GM18507 (cell line): ENCODE data around the gene ARHGEF12.

Experiments
- DNase-seq: peaks from one replicate; pipeline ENCODE4 v3.0.0; 2011; ENCODE audit warnings: low read depth; ENCODE audit not compliant: insufficient read length; ENCODE audit errors: extremely low spot score
- FAIRE-seq: peaks from 2 replicates; lab custom pipeline; 2011; peaks lifted over from hg19 to GRCh38; lab: Jason Lieb, UNC

Gene ARHGEF12

DNA sequence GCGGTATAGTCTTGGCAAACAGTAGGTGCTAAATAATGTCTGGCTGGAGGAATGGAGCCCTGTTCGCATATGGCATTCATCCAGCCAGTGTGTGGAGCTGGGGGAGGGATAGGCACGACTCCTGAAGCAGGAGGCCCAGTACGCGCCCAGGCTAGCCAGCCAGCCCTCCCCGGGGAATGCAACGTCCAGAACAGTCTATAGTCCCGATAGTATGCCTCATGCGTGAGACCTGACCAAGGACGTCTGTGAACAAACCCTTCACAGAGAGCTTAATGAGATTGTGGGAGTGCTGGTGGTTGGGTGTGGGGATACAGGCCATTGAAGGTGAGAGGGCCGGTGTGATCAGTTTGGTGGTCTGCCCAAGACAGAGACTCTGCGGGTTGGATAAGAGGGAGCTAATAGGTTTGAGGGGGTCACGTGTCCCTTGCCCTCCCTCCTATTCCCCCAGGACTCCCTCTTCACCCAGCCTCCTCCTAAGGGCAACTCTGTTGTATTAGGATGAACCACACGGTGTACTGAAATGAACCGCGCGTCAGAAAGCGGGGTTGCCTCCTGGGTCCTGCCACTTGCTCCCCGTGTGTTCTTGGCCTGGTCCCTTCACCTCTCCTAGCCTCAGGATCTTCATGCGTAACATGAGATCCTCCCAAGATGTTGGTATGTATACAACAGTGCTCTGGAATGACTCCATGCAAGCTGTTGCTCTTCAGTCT is 174.3 kb downstream of the ARHGEF12 start:
- FAIRE-seq (no peak), DNase-seq (no peak)

DNA sequence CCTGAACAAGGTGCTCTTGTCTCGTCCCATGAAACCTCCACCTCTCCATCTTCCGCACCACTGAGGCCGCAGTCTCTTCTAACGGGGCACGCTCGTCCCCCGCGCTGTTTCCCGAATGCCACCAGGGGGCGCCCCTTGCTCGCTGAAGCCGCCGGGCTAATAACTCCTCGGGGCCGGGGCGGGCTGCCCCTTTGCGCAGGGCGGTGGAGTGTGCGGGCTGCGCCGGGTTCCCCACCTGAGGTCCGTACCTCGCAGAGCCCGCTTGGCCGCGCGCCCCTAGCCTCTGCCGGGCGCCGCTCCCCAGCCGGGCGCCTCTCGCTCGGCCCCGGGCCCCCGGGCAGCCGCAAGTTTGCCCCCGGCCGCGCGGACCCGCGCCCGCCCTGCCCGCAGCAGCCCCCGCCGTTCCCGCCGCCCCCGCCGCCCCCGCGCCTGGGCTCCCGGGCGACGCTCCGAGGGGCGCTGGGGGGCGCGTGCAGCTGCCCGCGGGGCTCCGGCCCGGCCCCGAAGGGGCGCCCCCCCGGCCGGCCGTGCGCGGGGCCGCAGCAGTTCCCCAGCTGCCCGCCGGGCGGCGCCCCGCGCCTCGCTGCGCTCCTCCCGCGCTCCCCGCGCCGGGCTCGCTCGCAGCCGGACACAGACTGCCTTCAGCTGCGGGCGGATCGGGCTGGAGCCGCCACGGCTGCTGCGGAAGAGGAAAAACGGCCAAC is 175.1 kb downstream of the ARHGEF12 start, which contains the start of gene GRIK4:
TSS of gene GRIK4 (plus strand) at position 633 of the 704 bp plus-strand sequence. CDS start 148,571 bp downstream, outside the sequence.
- DNase-seq (peak; percentile 92), FAIRE-seq (peak; percentile 69)

DNA sequence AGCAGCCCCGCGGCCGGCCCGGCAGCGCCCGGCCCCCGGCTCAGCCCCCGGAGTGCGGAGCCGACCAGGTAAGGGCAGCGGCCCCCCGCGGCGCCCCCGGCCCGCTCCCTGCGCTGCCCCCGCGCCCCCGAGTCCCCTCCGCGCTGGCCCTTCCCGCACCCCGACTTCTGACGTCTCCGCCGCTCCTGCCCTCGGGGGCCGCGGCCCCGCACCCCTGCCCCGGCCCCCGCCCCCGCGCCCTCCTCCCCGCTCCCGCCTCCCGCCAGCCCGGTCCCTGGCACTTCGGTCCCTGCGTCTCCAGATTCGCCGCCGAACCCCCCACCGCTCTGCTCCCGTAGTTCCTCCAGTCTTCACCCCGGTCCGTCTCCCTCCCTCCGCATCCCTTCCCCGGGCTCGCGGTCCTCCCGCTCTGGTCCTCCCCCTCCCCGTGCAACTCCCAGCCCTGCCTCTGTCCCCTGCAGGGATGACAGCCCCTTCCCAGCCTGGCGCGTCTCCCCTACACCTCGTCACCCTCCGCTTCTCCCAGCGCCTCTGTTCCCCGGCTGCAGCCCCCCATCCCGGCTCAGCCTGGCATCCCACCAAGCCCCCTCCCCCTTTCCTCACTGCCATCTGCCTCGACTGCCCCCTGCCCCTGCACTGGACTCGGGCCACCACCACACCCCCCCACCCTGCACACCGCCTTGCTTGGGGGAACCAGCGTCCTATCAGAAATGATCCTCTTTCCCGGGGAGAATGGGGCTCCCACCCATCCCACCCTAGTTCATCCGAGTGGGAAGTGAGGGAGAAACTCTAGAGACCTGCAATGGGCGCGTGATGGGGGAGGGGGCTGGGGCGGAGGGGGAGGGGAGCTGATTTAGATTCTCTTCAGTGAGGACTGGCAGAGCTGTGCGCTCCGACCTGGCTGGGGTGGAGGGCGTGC is 175.9 kb downstream of the ARHGEF12 start:
- FAIRE-seq (no peak), DNase-seq (no peak)

DNA sequence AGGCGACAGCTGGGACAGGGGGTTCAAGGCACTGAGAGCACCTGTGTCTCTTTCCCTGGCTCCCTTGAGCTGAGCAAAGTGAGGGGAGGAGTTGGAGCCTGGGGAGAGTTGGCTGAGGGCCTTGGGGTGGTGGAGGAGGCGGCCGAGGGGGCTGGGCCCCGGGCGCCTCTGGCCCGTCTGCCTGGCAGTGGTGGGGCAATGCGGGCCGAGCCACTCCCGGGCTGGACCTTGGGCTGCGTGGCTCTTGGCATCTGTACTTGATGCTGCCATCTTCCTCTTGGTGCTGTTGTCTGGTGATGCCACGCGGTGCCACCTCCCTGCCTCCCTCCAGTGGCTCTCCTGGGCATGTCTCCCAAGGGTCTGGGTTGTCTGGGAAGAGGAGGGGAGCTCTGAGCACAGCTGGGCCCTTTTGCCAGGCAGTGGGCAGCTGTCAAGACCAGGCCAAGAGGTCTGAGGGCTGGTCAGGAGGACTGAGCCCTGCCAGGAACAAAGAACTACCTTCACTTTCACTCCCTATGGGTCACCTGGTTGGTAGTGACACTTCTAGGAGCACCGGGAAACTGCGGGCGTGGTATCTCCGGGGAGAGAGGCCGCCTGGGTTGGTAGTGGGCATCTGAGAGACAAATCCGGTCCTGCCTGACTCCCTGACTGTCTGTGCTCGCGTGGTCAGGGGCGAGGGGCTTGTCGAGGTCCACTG is 176.7 kb downstream of the ARHGEF12 start:
- DNase-seq (no peak), FAIRE-seq (no peak)

DNA sequence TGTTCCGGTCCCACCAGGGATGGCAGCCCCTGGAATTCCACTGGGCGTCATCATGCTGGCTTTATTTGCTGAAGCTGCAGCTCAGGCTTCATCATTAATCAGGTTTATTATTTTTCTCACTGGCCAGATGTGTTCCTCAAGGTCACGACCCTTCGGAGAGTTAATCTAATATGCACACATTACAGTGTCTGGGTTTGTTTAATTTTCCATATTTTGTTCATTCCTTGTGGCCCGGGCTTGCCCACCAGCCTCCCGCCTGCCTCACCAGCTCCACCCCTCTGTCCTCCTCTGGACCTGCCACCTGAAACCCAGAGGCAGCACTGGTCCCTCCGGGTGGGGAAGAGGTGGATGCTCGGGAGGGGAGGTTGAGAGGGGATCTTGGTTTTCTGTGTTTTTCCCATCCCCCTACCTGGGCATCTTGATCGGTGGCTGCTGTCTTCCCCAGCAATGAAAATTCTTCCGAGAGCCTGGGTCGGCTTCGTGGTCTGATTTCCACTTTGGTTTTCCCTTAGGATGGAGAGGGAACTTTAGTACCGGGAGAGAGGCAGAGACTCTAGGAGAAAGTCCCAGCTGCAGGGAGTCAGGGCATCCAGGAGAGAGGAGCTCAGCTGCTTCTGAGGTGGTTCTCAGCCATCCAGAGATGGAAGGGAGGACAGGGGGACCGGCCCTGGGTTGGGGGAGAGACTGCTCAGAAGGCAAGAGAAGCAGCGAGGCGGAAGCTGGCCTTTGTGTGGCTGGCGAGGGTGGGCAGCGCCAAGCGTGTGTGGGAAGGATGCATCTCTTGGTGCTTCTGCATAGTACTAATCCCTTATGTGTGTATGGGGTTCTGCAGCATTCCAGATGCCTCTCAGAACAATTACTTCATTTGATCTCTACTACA is 177.5 kb downstream of the ARHGEF12 start:
- no peak for FAIRE-seq
- no peak for DNase-seq

DNA sequence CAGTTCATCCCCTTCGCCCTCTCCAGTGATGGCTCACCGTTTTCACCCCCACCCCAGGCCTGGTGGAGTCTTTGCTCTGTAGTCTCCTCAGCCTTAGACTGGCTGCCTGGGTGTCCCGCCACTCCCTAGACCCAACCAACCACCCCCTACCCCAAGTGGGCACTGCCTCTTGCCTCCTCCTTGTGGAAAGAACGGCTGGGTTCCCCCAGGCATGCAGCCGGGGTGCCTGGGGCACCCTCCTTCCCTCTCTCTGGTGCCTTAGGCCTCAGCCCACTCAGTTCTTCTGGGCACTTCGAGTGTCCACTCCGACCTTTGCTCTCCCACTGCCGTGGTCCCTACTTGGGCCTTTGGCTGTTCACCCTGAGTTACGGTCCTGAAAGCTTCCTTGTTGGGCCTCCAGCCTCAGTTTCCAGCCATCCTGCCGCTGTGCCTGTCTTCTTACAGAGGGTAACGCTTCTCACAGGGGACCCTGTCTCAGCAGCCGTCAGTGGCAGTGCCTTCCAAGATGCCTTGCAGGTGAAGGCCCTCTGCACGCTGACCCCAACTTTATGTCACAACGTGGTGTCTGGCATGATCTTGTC is 178.4 kb downstream of the ARHGEF12 start:
- FAIRE-seq (no peak), DNase-seq (no peak)

DNA sequence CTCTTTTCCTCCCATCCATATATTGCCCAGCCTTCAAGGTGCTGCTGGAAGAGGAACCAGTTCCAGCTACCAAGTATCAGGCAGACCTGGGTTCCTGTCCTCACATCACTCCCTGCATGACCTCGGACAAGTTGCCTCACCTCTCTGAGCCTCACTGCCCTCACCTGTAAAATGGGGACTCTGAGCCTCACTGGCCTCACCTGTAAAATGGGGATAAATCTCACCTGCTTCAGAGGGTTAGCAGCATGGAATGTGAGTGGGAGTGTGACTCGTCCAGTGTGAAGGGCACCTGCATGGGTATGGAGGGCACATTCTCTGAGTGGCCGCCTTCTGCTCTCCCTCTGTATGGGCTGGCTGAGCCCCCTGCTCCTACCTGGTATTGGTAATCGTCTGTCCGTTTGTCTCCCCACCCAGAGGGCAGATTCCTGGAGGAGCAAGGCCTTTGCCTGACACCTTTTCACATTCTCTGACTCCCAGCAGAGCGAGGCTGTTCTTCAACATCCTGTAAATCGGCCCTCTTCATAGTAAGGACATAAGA is 179.0 kb downstream of the ARHGEF12 start:
- FAIRE-seq (no peak), DNase-seq (no peak)

DNA sequence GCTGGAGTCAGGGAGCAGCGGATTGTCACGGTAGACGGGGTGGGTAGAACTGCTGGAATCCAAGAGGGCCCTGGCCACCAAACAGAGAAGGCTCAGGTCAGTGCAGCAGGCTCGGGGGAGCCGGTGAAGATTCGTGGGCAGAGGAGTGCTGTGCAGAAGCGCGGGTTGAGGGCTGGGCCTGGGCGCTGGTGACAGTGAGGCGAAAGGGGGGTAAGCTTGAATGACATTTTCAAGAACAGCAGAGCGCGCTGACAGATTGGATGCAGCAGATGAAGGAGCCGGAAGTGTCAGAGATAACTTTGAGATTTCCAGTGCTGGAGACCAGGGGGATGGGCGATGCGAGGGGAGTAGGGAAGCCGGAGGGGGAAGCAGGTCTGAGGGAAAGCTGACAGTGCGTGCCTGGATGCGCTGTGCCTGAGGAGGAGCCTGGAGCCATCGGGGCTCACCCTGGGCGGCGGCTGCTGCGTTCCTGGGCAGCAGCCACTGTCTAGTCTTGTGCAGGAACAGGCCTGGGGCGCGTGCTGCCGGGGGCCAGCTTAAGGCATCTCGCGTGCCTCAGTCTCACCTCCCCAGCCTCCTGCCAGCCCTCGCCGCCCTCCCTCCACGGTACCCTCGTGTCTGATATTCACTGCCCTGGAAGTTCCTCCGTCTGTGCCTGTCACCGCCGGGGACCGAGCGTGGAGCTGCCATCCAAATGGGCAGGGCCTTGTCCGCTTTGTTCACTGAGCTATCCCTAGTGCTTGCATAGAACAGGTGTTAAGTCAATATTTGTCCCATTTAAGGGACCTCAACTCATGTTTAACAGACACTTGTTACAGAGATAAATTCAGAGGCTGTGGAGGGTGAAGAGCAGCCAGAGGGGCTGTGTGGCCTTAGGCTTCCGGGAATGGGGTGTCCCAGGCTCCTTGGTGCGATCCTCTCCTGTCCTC is 180.5 kb downstream of the ARHGEF12 start:
- FAIRE-seq = no peak
- no peak for DNase-seq

DNA sequence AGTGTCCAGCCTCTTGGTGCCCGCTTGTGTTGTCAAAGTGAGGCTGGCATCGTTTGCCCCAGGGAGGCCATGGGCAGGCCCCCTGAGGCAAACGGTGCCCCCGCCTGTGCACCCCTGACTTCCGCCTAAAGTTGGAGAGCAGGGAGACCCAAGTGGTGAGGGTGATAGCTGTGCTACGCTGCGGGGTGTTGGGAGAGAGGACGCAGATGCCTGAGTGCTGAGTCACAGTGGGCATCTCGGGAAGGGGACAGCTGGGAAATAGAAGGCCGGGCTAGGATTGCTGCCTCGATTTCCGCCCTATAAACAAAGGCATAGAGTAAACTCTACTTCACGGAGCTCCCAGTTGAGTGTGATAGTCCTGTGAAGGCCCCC is 181.2 kb downstream of the ARHGEF12 start:
- DNase-seq = no peak
- FAIRE-seq = no peak

DNA sequence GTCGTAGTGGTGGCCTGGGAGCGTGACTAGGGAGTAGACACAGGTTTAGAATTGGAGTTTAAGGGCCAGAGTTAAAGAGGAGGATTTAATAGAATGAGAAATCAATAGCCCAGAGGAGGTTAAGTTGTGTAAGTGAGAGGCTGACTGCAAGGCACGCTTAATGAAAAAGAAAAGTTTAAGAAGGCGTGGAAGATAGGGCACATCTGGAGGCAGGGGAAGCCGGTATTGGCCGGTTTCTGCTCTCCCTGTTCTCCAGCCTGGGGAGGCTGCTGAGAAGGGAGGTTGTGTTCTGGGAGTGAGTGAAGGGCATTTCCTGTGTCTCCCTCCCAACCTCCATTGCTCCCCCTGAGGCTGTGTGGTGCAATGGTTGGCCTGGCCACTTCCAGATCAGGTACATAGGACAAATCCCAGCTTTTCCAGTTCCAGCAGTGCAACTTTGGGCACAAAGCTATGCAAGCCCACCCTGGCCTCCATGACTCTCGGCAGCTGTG is 181.6 kb downstream of the ARHGEF12 start:
- DNase-seq = no peak
- no peak for FAIRE-seq

DNA sequence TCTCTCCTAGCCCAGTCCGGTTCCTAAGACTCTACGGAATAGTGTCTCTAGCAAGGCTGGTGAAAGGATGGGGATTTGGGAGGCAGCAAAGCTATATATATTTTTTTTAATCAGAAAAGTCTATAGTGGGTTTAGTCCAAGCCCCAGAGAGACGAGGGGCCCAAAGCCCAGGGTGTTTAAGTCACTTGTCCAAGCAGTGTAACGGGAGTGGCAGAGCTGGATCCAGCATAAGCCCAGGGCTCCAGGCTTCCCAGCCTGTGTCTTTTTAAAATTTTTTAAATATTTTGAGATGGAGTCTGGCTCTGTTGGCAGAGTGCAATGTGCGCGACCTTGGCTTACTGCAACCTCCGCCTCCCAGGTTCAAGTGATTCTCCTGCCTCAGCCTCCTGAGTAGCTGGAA is 182.1 kb downstream of the ARHGEF12 start:
- no peak for FAIRE-seq

DNA sequence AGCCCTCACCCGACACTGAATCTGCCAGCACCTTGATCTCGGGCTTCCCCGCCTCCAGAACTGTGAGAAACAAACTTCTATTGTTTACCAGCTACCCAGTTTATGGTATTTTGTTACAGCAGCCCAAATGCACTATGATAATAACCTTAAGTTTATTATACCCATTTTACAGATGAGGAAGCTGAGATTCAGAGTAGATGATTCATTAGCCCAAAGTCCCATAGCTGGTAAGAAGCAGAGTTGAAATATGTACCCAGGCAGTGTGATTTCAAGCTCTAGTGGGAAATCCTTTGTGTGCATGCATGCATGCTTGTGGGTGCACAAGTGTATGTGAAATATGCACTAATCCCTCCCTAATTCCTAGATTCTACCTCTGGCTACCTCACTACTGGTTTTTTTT is 183.3 kb downstream of the ARHGEF12 start:
- FAIRE-seq (no peak), DNase-seq (no peak)

More for the DNA sequence above, 182.1 kb downstream of the ARHGEF12 start:
- no peak for DNase-seq

DNA sequence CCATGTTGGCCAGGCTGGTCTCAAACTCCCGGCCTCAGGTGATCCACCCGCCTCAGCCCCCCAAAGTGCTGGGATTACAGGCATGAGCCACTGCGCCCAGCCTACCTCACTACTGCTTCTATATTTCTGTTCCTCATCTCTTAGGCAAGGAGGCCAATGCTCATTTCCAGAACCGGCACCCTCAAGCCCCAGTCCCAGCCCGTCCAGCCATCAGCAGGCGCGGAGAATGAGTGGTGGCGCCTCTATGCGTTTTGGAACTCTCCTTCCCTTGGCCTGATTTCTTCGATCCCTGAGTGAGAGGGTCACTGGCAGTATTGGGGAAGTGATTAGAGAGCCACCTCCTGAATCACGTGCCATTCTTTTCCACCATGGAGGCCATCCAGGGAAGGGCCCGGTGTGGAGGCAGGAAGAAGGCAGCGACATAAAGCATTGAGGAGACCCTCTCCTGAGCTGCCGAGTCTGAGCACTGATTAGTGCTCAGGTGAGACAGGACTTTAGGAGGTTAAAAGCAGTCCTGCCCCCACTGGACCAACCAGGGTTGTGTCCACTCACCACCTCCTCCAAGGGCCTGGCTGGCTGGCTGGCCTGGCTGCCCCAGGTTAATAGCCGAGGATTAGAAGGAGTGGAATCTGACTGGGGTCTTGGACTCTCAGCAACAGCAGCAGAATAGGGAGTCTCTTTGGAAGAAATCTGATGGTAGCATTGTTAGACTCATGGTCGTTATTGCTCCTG is 184.0 kb downstream of the ARHGEF12 start:
- no peak for DNase-seq
- FAIRE-seq = no peak

DNA sequence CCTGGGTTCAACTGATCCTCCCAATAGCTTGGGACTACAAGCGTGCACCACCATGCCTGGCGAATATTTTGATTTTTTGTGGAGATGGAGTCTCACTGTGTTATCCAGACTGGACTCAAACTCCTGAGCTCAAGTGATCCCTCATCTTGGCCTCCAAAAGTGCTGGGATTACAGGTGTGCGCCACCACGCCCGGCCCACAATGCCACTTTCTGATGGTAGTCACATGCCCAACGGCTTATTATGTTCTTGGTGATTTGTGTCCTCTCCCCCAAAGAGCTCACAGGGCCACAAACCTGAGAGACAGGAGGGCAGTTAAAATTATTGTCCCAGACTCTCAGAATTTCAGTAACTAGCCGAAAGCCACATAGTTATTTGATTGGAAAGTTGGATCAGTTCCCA is 185.0 kb downstream of the ARHGEF12 start:
- FAIRE-seq (no peak), DNase-seq (no peak)

DNA sequence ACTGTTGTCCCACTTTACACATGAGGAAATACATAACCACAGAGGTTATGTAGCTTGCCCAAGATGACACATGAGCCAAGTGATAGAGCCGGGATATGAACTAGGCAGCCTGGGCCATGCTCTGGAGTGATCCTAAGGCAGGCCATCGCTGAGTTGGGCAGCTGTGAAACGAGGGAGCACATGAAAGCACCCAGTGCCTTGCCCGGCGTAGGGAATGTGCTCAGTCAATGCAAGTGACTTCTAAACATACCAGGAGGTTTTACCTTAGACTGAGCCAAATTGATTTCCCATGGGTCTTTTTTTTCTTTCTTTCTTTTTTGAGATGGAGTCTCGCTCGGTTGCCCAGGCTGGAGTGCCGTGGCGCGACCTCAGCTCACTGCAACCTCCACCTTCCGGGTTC is 185.8 kb downstream of the ARHGEF12 start:
- FAIRE-seq (no peak), DNase-seq (no peak)

DNA sequence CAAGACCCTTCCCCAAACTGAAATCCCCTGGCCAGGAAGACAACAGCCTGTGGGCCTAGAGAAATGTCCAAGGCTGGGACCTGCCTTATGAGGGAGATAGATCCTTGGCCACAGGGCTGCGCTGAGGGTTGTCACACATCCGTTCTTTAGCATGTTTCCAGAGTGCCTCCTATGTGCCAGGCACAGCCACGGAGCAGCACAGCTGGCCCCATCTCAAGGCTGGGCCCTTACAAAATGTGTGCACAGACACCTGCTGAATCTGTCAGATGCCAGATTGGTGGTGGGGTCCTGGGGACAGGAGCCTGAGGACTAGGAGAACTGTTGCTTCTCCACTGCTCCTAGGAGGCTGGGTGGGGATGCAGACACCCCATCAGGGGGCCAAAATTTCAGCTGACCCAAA is 186.5 kb downstream of the ARHGEF12 start:
- no peak for DNase-seq
- no peak for FAIRE-seq
